K562 (cell line): ENCODE results near the gene MEFV. TPM values are rescaled to one million over a fixed set of nuclear protein-coding genes. Genes with fewer than 3 reads are reported as not detected.

Source experiments
- DMBX1 ChIP-seq: fragments of 250-450 bp; sonication (Bioruptor Pico); IDR thresholded peaks from 2 replicates; pipeline ENCODE4 v1.8.0; 2022; ENCODE audit warnings: inconsistent platforms, mild to moderate bottlenecking, moderate library complexity, borderline replicate concordance
- HMG20B ChIP-seq: fragments of 250-450 bp; sonication (Bioruptor Pico); IDR thresholded peaks from 2 replicates; pipeline ENCODE4 v1.5.0; 2021; ENCODE audit warnings: mild to moderate bottlenecking
- IRF2 ChIP-seq: sonication (generic); formaldehyde crosslinking; IDR thresholded peaks from 2 replicates; pipeline ENCODE4 v1.8.1; 2022; ENCODE audit warnings: mild to moderate bottlenecking, missing genetic modification reagents
- LARP7 ChIP-seq: fragments of 450-650 bp; IDR thresholded peaks from 2 replicates; pipeline ENCODE4 v1.6.1; 2016
- PHB2 ChIP-seq: fragments of 450-650 bp; IDR thresholded peaks from 2 replicates; pipeline ENCODE4 v1.6.1; 2017; ENCODE audit warnings: low read depth
- PHF21A ChIP-seq: fragments of 450-650 bp; IDR thresholded peaks from 2 replicates; pipeline ENCODE4 v1.6.1; 2017; ENCODE audit warnings: low read depth, borderline replicate concordance
- RBFOX2 ChIP-seq: fragments of 200-400 bp; formaldehyde crosslinking; IDR thresholded peaks from 2 replicates; pipeline ENCODE4 v1.6.1; 2017; ENCODE audit warnings: low read depth, mild to moderate bottlenecking, low read length, moderate library complexity
- TOE1 ChIP-seq, 2 experiments: fragments of 450-650 bp in 1 of 2; sonication (generic) in 1 of 2; formaldehyde crosslinking in 1 of 2; IDR thresholded peaks; 2 replicates each; pipeline versions ENCODE4 v1.7.1 to v1.8.0; 2016 to 2022; ENCODE audit warnings: borderline replicate concordance in 2 of 2, mild to moderate bottlenecking in 2 of 2, antibody characterized with exemption in 1 of 2, inconsistent platforms in 1 of 2, low read depth in 1 of 2, missing genetic modification reagents in 1 of 2, moderate library complexity in 1 of 2
- XRCC5 ChIP-seq: fragments of 200-400 bp; formaldehyde crosslinking; IDR thresholded peaks from 2 replicates; pipeline ENCODE4 v1.6.1; 2017; ENCODE audit warnings: low read depth, mild to moderate bottlenecking, low read length
- polyA plus RNA-seq, 8 experiments: library from polyadenylated mRNA; depleted of rRNA in 4 of 8; stranded (reverse) in 5 of 8; unstranded in 3 of 8; fragments of >200 nt; fragmentation: Nextera tagmentation in 2 of 8; fragmentation: Illumina TruSeq in 1 of 8; extraction: Ambion mirVana in 2 of 8; extraction: Trizol in 1 of 8; gene quantifications; 2 replicates each; pipeline versions ENCODE4 v1.2.1 to v1.2.3, GENCODE V29; 2011 to 2014; ENCODE audit warnings: inconsistent platforms in 1 of 8, missing spikeins in 1 of 8
- total RNA-seq, 7 experiments: library from RNA; depleted of rRNA in 6 of 7; stranded (reverse); fragments of >200 nt in 6 of 7; fragmentation: Illumina TruSeq in 2 of 7; extraction: Trizol in 2 of 7; gene quantifications; 2 replicates each; pipeline versions ENCODE4 v1.2.1 to v1.2.3, GENCODE V29; 2011 to 2021; ENCODE audit warnings: low replicate concordance in 1 of 7
- TF ChIP-seq, protein P1 (sequence below): fragments of 250-450 bp; sonication (Bioruptor Pico); IDR thresholded peaks from 2 replicates; pipeline ENCODE4 v1.4.0; 2020
- TF ChIP-seq, protein P2 (sequence below): fragments of 450-650 bp; IDR thresholded peaks from one replicate; pipeline ENCODE4 v1.6.1; 2018; ENCODE audit warnings: mild to moderate bottlenecking, moderate library complexity; ENCODE audit not compliant: partially characterized antibody
- TF ChIP-seq, protein P3 (sequence below): fragments of 250-450 bp; sonication (Bioruptor Pico); IDR thresholded peaks from 2 replicates; pipeline ENCODE4 v1.9.0; 2021; ENCODE audit warnings: mild to moderate bottlenecking
- TF ChIP-seq, protein P4 (sequence below): sonication (generic); formaldehyde crosslinking; IDR thresholded peaks from 2 replicates; pipeline ENCODE4 v1.8.1; 2023; ENCODE audit warnings: mild to moderate bottlenecking, missing genetic modification reagents, moderate library complexity
- TF ChIP-seq, protein P5 (sequence below): fragments of 250-450 bp; sonication (Bioruptor Pico); IDR thresholded peaks from 2 replicates; pipeline ENCODE4 v1.5.0; 2021
- TF ChIP-seq, protein P6 (sequence below): fragments of 450-650 bp; IDR thresholded peaks from 2 replicates; pipeline ENCODE4 v1.6.1; 2014; ENCODE audit warnings: low read depth, mild to moderate bottlenecking, moderate library complexity, borderline replicate concordance

MEFV gene
- total and polyA plus RNA-seq, 9 of the 15 experiments (the other 6 are each of a cell fraction or from before 2014, with no cell fraction given), result 0.14 TPM; not detected in 8

DNA sequence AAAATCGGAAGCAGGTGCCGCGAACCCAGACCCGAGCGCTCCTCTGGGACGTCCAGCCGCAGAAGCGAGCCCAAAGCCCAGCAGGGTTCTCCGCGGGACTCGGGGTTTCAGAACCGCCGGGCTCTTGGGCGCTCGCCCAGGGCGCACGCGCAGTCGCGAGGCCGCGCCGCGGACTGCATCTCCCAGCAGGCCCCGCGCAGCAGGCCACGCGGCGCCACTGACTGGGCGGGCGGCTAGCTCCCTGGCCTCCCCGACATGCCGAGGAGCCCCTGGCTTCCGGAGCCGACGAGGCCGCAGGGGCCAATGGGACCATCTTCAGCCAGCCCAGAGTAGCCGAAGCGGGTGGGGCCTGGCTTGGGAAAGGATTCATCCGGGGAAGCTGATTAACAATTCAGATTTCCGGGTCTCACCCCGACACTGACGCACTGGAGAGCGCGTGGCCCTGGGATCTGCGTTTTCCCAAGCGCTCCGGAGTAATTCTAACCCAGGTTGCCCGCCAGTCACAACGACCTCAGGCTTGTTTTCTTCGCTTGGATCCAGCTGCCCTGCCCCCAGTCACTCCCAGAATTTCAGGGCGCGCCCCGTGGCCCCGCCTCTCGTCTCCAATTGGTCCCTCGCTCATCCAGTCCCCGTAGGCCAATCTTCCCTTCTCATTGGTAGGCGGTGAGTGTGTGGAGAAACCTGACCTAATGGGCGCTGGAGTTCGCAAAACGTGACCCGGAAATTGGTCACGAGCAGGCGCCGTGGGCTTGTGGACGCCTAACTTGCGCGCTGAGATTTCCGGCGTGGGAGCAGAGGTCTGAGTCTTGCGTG, 26.5 kb upstream of the MEFV start, which contains the start of gene ZNF263 (continued):
- TF ChIP-seq, protein P1, sequence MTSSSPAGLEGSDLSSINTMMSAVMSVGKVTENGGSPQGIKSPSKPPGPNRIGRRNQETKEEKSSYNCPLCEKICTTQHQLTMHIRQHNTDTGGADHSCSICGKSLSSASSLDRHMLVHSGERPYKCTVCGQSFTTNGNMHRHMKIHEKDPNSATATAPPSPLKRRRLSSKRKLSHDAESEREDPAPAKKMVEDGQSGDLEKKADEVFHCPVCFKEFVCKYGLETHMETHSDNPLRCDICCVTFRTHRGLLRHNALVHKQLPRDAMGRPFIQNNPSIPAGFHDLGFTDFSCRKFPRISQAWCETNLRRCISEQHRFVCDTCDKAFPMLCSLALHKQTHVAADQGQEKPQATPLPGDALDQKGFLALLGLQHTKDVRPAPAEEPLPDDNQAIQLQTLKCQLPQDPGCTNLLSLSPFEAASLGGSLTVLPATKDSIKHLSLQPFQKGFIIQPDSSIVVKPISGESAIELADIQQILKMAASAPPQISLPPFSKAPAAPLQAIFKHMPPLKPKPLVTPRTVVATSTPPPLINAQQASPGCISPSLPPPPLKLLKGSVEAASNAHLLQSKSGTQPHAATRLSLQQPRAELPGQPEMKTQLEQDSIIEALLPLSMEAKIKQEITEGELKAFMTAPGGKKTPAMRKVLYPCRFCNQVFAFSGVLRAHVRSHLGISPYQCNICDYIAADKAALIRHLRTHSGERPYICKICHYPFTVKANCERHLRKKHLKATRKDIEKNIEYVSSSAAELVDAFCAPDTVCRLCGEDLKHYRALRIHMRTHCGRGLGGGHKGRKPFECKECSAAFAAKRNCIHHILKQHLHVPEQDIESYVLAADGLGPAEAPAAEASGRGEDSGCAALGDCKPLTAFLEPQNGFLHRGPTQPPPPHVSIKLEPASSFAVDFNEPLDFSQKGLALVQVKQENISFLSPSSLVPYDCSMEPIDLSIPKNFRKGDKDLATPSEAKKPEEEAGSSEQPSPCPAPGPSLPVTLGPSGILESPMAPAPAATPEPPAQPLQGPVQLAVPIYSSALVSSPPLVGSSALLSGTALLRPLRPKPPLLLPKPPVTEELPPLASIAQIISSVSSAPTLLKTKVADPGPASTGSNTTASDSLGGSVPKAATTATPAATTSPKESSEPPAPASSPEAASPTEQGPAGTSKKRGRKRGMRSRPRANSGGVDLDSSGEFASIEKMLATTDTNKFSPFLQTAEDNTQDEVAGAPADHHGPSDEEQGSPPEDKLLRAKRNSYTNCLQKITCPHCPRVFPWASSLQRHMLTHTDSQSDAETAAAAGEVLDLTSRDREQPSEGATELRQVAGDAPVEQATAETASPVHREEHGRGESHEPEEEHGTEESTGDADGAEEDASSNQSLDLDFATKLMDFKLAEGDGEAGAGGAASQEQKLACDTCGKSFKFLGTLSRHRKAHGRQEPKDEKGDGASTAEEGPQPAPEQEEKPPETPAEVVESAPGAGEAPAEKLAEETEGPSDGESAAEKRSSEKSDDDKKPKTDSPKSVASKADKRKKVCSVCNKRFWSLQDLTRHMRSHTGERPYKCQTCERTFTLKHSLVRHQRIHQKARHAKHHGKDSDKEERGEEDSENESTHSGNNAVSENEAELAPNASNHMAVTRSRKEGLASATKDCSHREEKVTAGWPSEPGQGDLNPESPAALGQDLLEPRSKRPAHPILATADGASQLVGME, result no peak
- TF ChIP-seq, protein P2, sequence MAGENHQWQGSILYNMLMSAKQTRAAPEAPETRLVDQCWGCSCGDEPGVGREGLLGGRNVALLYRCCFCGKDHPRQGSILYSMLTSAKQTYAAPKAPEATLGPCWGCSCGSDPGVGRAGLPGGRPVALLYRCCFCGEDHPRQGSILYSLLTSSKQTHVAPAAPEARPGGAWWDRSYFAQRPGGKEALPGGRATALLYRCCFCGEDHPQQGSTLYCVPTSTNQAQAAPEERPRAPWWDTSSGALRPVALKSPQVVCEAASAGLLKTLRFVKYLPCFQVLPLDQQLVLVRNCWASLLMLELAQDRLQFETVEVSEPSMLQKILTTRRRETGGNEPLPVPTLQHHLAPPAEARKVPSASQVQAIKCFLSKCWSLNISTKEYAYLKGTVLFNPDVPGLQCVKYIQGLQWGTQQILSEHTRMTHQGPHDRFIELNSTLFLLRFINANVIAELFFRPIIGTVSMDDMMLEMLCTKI, result no peak
- no peak for TF ChIP-seq LARP7
- no peak for TF ChIP-seq PHF21A
- TF ChIP-seq, protein P3, sequence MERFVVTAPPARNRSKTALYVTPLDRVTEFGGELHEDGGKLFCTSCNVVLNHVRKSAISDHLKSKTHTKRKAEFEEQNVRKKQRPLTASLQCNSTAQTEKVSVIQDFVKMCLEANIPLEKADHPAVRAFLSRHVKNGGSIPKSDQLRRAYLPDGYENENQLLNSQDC, result no peak
- TF ChIP-seq, protein P4, sequence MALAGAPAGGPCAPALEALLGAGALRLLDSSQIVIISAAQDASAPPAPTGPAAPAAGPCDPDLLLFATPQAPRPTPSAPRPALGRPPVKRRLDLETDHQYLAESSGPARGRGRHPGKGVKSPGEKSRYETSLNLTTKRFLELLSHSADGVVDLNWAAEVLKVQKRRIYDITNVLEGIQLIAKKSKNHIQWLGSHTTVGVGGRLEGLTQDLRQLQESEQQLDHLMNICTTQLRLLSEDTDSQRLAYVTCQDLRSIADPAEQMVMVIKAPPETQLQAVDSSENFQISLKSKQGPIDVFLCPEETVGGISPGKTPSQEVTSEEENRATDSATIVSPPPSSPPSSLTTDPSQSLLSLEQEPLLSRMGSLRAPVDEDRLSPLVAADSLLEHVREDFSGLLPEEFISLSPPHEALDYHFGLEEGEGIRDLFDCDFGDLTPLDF, result peak; percentile 87
- TF ChIP-seq, protein P5, sequence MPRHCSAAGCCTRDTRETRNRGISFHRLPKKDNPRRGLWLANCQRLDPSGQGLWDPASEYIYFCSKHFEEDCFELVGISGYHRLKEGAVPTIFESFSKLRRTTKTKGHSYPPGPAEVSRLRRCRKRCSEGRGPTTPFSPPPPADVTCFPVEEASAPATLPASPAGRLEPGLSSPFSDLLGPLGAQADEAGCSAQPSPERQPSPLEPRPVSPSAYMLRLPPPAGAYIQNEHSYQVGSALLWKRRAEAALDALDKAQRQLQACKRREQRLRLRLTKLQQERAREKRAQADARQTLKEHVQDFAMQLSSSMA, result no peak
- TF ChIP-seq IRF2, result no peak
- TF ChIP-seq PHB2, result no peak
- TF ChIP-seq HMG20B, result no peak
- TF ChIP-seq, protein P6, sequence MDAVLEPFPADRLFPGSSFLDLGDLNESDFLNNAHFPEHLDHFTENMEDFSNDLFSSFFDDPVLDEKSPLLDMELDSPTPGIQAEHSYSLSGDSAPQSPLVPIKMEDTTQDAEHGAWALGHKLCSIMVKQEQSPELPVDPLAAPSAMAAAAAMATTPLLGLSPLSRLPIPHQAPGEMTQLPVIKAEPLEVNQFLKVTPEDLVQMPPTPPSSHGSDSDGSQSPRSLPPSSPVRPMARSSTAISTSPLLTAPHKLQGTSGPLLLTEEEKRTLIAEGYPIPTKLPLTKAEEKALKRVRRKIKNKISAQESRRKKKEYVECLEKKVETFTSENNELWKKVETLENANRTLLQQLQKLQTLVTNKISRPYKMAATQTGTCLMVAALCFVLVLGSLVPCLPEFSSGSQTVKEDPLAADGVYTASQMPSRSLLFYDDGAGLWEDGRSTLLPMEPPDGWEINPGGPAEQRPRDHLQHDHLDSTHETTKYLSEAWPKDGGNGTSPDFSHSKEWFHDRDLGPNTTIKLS, result peak; percentile 98
- TF ChIP-seq DMBX1 (CRISPR knock-in tag), result 0 out of 2 replicates have a peak, but pooled peaks have one; percentile 36
- TF ChIP-seq XRCC5, result no peak; the same call in 1 of the 2 replicates
- peak; percentile 63; the same call in 1 of the 2 replicates for TF ChIP-seq TOE1 (IDR thresholded peaks at IDR 0.05; ENCODE audit: borderline replicate concordance)
- TF ChIP-seq TOE1 (CRISPR knock-in tag; IDR thresholded peaks at IDR 0.05; ENCODE audit: borderline replicate concordance, low read depth), result 0 out of 2 replicates have a peak, but pooled peaks have one; percentile 11
- peak; percentile 93 for TF ChIP-seq RBFOX2
